A673 (cell line): Measurements from ENCODE around the gene PRELP.

Source experiments
- CTCF ChIP-seq: fragments of 300-800, 200-600 bp; sonication (generic); conservative IDR thresholded peaks from 2 replicates; pipeline ENCODE4 v1.5.1; 2017; ENCODE audit warnings: low read depth, mild to moderate bottlenecking, antibody characterized with exemption, low read length, moderate library complexity, mixed read lengths
- EZH2 ChIP-seq: fragments of 200-600 bp; sonication (generic); IDR thresholded peaks from 2 replicates; pipeline ENCODE4 v1.6.1; 2017; ENCODE audit warnings: borderline replicate concordance, low read depth, mild to moderate bottlenecking, mixed read lengths, antibody characterized with exemption, low read length; ENCODE audit not compliant: poor library complexity, severe bottlenecking

- no peak for TF ChIP-seq EZH2
- no peak for TF ChIP-seq CTCF
Observed at GRCh38 chr1:203480525-203481084, 5.0 kb downstream of the PRELP start.
